Measurements from ENCODE around the gene PCCA.
"Not testable (repeated sequence)": the region's sequence is repeated elsewhere in the genome, so short reads cannot be mapped to it uniquely, and the experiment has no call there.

Gene PCCA

GRCh38 chr13:100514788-100515409 is 426.0 kb downstream of the PCCA start:
- peak; percentile 88 for DNase-seq

- no peak for DNase-seq
These were observed 426.5 kb downstream of the PCCA start for GRCh38 chr13:100515410-100515800.

- no peak for DNase-seq
These were observed 428.2 kb downstream of the PCCA start for GRCh38 chr13:100517135-100517534.

GRCh38 chr13:100517728-100518127 is 428.8 kb downstream of the PCCA start:
- DNase-seq: no peak

- DNase-seq: no peak
These were observed 429.6 kb downstream of the PCCA start for GRCh38 chr13:100518394-100519062.

GRCh38 chr13:100519626-100520025 is 430.7 kb downstream of the PCCA start:
- no peak for DNase-seq

GRCh38 chr13:100520936-100521850 is 432.3 kb downstream of the PCCA start:
- no peak for DNase-seq

GRCh38 chr13:100521851-100522617 is 433.1 kb downstream of the PCCA start:
- no peak for DNase-seq

- DNase-seq: no peak
These were observed 433.9 kb downstream of the PCCA start for GRCh38 chr13:100522618-100523309.

GRCh38 chr13:100523411-100523810 is 434.5 kb downstream of the PCCA start:
- no peak for DNase-seq

- no peak for DNase-seq
These were observed 435.1 kb downstream of the PCCA start for GRCh38 chr13:100523981-100524386.

GRCh38 chr13:100524688-100525087 is 435.8 kb downstream of the PCCA start:
- DNase-seq: not testable (repeated sequence)

- no peak for DNase-seq
These were observed 436.8 kb downstream of the PCCA start for GRCh38 chr13:100525453-100526317.

GRCh38 chr13:100526318-100527000 is 437.6 kb downstream of the PCCA start:
- no peak for DNase-seq

GRCh38 chr13:100527644-100528043 is 438.8 kb downstream of the PCCA start:
- no peak for DNase-seq

- no peak for DNase-seq
These were observed 439.5 kb downstream of the PCCA start for GRCh38 chr13:100528353-100528752.

GRCh38 chr13:100528820-100529219 is 439.9 kb downstream of the PCCA start:
- DNase-seq: no peak

- DNase-seq: no peak
These were observed 440.9 kb downstream of the PCCA start for GRCh38 chr13:100529666-100530377.

- DNase-seq: peak; percentile 60
These were observed 441.8 kb downstream of the PCCA start for GRCh38 chr13:100530671-100531213.

Measured in NCI-H1092 (cell line).